SKM-1 (cell line): ENCODE results near the gene HIVEP3.

Experiments
- DNase-seq: peaks from one replicate; lab custom pipeline; 2025; ENCODE audit not compliant: unreplicated experiment; lab: John Stamatoyannopoulos, UW

HIVEP3 gene

DNA sequence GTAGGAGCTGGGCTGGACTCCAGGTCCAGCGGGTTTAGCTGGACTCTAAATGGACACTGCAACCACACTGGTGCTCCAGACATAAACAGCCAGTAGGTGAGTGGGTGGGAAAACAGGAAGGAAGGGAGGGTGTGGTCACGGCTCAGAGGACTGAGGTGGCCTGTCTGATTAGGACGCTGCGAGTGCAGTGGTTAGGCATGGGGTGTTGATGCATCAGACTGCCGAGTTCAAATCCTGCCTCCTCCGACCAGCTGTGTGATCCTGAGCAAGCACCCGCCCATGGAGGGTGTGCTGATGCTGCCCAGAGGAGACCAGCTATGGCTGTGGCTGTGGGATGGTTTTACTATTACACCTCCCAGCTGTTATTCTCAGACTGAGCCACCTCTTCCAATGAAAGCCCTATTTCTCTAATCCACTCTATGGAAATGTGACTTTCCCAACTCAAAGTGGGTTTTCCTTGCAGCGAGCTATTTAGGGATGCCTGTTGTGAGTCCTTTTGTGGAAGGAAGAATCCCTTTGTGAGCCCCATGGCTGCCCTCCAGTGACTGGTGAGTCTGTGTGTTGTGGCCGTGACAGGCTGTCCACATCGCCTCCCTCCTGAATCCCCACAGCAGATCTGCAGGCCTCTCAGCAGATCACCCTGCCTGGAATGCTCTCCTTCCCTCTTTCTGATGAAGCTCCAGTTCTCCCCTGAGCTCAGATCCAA, 377.7 kb downstream of the HIVEP3 start:
- no peak for DNase-seq

DNA sequence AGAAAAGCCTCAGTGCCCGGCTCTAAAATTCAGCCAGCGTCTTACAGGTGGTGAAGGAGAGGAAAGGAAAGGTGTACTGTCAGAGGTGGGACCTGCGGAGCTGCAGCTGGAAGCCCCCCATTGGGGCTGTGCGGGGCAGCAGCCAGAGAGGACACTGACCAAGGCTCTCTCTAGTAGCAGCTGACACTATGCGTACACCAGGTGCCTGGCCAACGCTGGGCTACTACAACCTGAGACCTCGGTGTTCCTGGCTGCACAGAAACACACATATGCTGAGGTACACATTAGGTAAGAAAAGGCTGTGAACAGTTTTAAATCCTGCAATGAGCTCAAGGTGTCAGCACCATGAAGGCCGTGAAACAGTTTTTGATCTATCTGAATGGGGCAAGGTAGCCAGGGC, 378.7 kb downstream of the HIVEP3 start:
- no peak for DNase-seq

GRCh38 chr1:41539418-41539805, 379.3 kb downstream of the HIVEP3 start:
- no peak for DNase-seq

- DNase-seq, result no peak
Measured at GRCh38 chr1:41538741-41539417, 379.8 kb downstream of the HIVEP3 start.

DNA sequence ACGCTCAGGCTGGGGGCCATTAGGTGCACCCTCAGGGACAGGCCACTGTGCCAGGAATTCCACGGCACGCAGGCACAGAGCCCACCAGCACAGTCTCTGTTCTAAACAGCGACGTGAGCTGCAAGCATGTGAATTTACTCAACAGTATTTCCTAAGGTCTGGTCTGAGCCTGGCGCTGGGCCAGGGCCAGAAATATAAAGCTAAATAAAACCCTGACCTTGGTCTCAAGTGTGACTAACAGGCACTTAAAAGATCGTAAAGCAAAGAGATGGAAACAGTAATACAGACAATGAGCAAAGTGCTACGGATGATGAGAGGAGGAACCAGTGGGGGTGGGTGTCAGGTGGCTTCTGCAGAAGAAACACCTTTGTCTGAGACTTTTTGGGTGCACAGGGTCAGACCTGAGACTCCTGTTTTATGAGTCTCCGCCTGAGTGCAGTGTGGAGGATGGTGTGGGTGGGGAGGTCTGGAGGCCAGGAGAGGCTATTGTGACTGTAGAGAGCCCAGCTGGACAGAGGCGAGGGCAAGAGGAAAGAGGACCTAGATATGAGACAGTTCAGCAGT, 380.9 kb downstream of the HIVEP3 start:
- no peak for DNase-seq

DNA sequence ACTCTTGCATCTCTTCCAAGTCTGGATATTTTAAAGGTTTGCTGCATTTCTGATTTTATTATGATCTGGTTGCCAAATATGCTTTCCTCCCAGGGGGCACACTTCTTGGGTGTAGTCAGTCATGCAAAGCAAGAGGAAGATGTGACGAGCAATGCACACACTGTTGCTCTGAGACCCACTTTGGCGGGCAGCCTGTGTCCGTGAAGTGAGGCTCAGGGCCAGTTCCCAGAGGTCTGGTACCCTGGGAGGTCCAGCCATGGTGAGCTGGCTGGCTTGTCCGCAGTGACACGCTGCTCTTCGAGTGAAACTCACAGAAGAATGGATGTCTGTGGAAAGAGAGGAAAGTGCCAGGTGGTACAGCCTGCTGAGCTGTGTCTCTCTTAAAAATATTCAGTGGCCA, 381.5 kb downstream of the HIVEP3 start:
- no peak for DNase-seq

- no peak for DNase-seq
Measured at GRCh38 chr1:41536361-41536802, 382.3 kb downstream of the HIVEP3 start.

DNA sequence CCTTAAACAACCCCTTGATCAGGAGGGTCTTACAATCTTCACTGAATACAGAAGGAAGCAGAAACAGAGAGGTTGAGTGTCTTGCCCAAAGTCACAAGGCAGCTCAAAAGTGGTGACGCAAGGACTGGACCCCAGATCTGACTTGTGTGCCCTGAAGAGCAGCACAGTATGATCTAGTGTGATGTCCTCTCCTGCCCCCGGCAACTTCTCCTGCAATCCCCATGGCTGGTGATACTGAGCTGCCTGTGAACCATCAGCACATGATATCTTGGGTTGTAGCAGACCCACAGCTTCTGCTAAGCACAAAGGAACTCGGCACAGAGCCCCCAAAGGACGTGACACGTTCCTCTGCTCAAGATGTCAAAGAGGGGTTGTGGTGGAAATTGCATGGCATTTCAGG, 383.0 kb downstream of the HIVEP3 start:
- no peak for DNase-seq

GRCh38 chr1:41535276-41535675, 383.4 kb downstream of the HIVEP3 start:
- no peak for DNase-seq

DNA sequence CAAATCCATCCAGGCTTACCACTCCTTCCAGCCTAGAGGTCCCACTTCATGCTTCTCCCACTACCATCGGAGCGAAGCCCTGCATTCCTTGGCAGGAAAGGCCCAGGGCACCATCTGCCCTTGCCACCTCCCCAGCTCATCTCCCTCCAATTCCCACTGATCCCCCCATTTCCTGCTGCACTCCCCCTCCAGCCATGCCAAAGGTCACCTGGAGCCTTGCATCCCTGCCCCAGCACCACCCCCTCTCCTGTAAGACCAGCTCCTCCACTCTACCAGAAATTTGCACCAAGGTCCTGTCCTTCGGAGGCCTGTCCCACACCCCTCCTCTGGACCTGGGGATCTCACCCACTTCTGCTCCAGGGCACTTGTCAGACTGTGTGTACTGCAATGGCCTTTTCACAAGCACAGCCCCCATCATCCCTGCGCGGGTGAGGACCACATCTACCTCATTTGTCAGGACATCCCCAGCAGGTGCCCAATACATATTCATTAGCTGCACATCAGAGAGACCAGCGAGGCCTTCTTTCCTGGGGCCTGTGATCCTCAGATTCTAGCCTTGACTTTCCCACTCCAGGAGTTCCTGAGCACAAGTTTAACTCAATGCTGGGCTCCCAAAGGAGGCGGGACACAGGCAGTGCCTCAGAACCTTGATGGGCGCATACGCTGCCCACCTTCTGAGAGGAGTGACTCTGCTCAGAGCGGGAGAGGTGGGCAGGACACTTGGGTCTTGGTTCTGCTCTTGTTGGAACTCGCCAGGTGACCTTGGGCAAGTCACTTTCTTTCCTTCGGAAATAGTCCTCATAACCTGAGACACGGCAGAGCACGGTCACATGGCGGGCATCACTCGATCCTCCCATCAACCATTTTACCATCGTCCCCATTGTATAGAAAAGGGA, 384.3 kb downstream of the HIVEP3 start:
- no peak for DNase-seq

DNA sequence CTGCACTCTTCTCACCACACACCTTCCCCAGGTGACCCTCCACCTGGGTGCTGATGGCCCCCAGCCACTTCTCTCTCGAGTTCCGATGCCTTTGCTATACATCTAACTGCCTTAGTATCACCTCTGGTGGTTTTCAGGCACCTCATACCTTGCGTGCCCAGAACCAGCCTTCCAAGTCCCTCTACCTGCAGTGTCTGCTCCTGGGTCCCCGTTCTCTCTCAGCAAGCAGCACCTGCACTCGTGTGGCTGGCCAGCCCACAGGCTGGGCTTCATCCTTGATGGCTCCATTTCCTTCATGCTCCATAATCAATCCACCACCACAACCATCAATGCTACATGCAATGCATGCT, 385.0 kb downstream of the HIVEP3 start:
- no peak for DNase-seq

DNA sequence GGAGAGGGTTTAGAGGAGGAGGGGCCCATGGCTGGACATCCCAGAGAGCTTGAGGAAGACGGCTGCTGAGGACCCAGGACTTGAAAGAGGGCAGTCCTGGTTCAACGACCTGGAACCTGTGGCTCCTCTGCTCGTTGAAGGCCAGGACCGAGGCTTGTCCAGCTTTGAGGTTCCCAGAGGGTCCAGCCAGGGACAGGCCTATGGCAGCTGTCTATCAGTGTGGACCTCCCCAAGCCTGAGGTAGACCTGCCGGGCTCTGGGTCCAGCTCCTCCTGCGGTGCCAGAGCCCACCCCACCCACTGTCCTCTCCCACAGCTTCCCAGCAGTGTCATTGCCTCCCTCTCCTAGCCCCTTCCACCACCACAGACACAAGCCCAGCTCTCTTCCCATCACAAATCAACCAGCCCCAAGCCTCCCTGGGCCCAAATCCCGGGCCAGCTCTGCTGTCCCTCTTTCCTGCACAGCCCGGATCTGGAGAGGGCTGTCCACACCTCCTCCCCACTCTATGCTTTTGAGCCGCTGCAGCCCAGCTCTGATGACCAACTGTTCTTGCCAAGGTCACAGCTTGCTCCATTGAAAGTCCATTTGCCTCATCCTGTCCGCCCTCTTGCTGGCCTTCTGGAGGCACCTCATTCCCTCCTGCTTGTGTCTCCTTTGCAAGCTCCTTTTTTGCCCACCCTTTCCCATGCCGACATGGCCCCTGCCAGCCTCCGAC, 385.5 kb downstream of the HIVEP3 start:
- DNase-seq, result no peak

- DNase-seq, result no peak
Measured at GRCh38 chr1:41532206-41532975, 386.3 kb downstream of the HIVEP3 start.

GRCh38 chr1:41530411-41530810, 388.3 kb downstream of the HIVEP3 start:
- no peak for DNase-seq

DNA sequence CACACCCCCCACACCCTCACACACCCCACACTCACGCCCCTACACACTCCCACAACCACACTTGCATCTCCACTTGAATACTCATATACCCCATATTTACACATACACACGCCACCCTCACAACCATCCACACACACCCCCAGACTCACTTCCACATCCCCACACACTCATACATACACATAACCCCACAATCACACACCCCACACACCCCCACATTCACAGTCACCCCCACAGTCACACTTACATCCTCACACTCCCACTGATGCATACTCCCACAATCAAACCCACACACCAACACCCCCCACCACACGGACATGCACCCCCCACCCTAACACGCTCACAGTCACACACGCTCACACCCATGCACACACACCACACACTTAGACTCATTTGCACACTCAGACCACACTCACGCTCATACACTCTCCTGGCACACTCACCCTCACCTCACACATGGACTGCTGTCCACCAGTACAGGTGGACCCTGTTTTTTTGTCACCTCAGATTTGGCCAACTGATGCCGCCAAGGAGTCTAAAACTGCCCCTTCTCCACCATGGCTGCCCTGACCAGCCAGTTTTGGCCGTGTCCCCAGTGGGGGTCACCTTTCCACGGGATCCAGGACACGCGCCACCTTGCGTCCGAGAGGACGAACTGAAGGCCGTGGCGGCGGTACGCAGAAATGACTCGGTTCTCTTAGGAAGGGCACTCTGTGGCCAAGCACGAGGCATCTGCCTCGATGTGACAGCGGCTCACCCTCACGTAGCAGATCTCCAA, 388.9 kb downstream of the HIVEP3 start:
- DNase-seq, result no peak

DNA sequence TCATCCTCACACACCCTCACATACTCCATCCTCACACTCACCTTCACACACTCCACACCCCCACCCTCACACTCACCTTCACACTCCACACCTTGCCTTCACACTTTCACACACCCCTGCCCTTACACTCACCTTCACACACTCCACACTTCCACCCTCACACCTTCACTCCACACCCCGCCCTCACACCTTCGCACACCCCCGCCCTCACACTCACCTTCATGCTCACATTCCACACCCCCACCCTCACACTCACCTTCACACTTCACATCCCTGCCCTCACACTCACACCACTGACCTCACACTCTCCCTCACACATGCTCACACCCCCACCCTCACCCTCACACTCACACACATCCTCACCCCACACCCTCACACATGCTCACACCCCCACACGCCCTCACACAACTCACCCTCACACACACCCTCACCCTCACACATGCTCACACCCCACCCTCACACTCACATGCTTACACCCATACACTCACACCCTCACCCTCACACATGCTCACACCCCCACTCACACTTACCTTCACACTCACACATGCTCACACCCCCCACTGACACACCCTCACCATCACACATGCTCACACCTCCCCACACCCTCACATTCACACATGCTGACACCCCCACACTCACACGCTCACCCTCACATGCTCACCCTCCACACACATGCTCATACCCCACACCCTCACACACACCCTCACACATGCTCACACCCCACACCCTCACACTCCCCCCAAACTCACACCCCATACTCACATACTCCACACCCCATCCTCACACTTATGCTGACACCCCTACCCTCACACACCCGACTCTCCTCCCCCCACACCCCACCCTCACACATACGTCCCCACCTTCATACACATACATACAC, 389.8 kb downstream of the HIVEP3 start:
- no peak for DNase-seq

GRCh38 chr1:41528106-41528505, 390.6 kb downstream of the HIVEP3 start:
- no peak for DNase-seq

GRCh38 chr1:41526956-41527561, 391.7 kb downstream of the HIVEP3 start:
- DNase-seq, result no peak
